Measurements from ENCODE around the gene LCN6. TPM values are rescaled to one million over a fixed set of nuclear protein-coding genes. Genes with fewer than 3 reads are reported as not detected.

Gene LCN6
- polyA plus RNA-seq, 1 donor (not counting 4 experiments of a cell fraction or from before 2014, with no cell fraction given) = not detected

DNA sequence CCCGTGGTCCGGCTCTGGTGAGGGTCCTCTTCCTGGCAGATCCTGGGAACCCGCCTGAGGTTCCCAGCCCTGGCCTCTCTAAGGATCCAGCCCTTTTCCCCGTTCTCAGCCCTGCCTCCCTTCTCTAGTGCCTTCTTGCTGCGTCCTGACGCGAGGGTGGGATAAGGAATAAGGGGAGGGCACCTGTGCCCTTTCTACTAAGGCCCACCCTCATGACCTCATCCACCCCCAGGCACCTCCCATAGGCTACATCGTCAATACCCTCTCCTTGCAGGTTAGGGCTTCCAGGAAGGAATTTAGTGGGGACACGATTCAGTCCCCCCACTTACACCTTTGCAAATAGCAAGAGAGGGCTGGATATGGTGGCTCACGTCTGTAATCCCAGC is 46.7 kb downstream of the LCN6 start:
- Histone ChIP-seq H3K9ac (ENCODE audit: control insufficient read depth, extremely low read depth, insufficient read depth, low read length) (no peak overlapping the region), H3K9me3 (ENCODE audit: control insufficient read depth, low read depth, low read length) (no peaks in the 10 kb centered on the region), H3K9me1 (ENCODE audit: control insufficient read depth, extremely low read depth, insufficient read depth, low read length) (no peaks in the 10 kb centered on the region), H3K36me3 (ENCODE audit: control insufficient read depth in 2 of 2, extremely low read depth in 1 of 2, insufficient read depth in 2 of 2, low read length in 2 of 2) (no peaks in the 10 kb centered on the region), H3K4me2 (ENCODE audit: control insufficient read depth, extremely low read depth, insufficient read depth, low read depth, low read length) (no peak overlapping the region), H4K20me1 (ENCODE audit: control insufficient read depth, extremely low read depth, insufficient read depth, low read length) (no peaks in the 10 kb centered on the region), H3K79me2 (ENCODE audit: control insufficient read depth, insufficient read depth, low read length) (no peaks in the 10 kb centered on the region), H3K27me3 (ENCODE audit: control insufficient read depth, extremely low read depth, insufficient read depth, low read length) (peaks cover 13% of the 10 kb centered on the region), H3K4me3 (ENCODE audit: control insufficient read depth in 2 of 3, extremely low read depth in 1 of 3, insufficient read depth in 2 of 3, low read depth in 1 of 3, low read length in 3 of 3) (no peak overlapping the region), H3K27ac (ENCODE audit: control insufficient read depth, insufficient read depth, low read length) (no peak overlapping the region), H3K4me1 (ENCODE audit: control insufficient read depth, extremely low read depth, insufficient read depth, low read length) (no peaks in the 10 kb centered on the region), H2AFZ (ENCODE audit: control insufficient read depth, low read length) (no peak overlapping the region)
- no peak for DNase-seq (ENCODE audit: low read depth, low spot score)
- no peak for FAIRE-seq
- dilution Hi-C loops (cut with MboI; ENCODE audit: extremely low pct_ligation_motif_present, low sequenced_read_pairs) = no loop called here
- no peak for TF ChIP-seq EZH2 (IDR thresholded peaks at IDR 0.05; ENCODE audit: low read length)
- TF ChIP-seq, protein P1, sequence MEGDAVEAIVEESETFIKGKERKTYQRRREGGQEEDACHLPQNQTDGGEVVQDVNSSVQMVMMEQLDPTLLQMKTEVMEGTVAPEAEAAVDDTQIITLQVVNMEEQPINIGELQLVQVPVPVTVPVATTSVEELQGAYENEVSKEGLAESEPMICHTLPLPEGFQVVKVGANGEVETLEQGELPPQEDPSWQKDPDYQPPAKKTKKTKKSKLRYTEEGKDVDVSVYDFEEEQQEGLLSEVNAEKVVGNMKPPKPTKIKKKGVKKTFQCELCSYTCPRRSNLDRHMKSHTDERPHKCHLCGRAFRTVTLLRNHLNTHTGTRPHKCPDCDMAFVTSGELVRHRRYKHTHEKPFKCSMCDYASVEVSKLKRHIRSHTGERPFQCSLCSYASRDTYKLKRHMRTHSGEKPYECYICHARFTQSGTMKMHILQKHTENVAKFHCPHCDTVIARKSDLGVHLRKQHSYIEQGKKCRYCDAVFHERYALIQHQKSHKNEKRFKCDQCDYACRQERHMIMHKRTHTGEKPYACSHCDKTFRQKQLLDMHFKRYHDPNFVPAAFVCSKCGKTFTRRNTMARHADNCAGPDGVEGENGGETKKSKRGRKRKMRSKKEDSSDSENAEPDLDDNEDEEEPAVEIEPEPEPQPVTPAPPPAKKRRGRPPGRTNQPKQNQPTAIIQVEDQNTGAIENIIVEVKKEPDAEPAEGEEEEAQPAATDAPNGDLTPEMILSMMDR (optimal IDR thresholded peaks at IDR 0.05 in 1 of 3, IDR thresholded peaks at IDR 0.05 in 1 of 3, conservative IDR thresholded peaks at IDR 0.05 in 1 of 3; ENCODE audit: extremely low read depth in 1 of 3, insufficient read depth in 2 of 3, low read length in 3 of 3) = no peak

DNA sequence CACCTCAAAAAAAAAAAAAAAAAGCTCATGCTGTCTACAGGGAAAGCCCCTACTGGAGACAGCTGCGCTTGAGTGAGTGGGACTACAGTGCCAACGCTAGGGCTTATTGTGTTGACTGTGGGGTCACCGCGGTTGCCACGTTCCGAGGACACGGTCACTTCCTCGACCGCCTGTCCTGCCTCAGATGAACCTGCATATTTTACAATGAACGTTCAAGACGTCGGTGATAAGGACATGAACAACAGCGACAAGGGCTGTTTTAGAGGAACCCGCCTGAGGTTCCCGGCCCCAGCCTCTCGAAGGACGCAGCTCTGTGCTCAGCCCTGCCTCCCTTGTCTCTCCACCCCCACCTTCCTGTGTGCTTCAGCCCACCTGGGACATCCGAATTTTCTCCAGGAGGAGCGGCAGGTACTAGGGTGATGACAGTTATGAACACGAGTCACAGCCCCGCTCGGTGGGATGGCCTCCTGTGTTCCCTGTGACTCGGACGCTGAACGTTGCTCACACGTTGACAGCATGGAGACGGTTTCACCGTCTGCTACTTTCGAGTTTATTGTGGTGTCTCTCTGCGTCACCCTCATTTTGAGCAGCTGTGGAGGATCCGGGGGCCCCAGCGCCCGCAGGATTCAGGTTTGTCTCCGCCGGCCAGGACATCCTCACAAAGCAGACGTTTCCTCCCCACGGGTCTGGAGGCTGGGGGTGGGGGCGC is 47.2 kb downstream of the LCN6 start:
- peaks cover 3% of the 10 kb centered on the region for H4K20me1 ChIP-seq (ENCODE audit: control insufficient read depth, extremely low read depth, insufficient read depth, low read length)
- H3K4me3 ChIP-seq (ENCODE audit: control insufficient read depth in 2 of 3, extremely low read depth in 1 of 3, insufficient read depth in 2 of 3, low read depth in 1 of 3, low read length in 3 of 3) = no peak overlapping the region
- no peaks in the 10 kb centered on the region for H3K4me1 ChIP-seq (ENCODE audit: control insufficient read depth, extremely low read depth, insufficient read depth, low read length)
- no peak overlapping the region for H3K27ac ChIP-seq (ENCODE audit: control insufficient read depth, insufficient read depth, low read length)
- no peak overlapping the region for H3K9ac ChIP-seq (ENCODE audit: control insufficient read depth, extremely low read depth, insufficient read depth, low read length)
- H3K9me3 ChIP-seq (ENCODE audit: control insufficient read depth, low read depth, low read length) = no peaks in the 10 kb centered on the region
- H3K79me2 ChIP-seq (ENCODE audit: control insufficient read depth, insufficient read depth, low read length) = no peaks in the 10 kb centered on the region
- dilution Hi-C loops (cut with MboI; ENCODE audit: extremely low pct_ligation_motif_present, low sequenced_read_pairs) = no loop called here
- H2AFZ ChIP-seq (ENCODE audit: control insufficient read depth, low read length) = no peak overlapping the region
- DNase-seq (ENCODE audit: low read depth, low spot score) (no peak), FAIRE-seq (no peak)
- H3K4me2 ChIP-seq (ENCODE audit: control insufficient read depth, extremely low read depth, insufficient read depth, low read depth, low read length) = no peak overlapping the region
- H3K36me3 ChIP-seq (ENCODE audit: control insufficient read depth in 2 of 2, extremely low read depth in 1 of 2, insufficient read depth in 2 of 2, low read length in 2 of 2) = no peaks in the 10 kb centered on the region
- no peaks in the 10 kb centered on the region for H3K9me1 ChIP-seq (ENCODE audit: control insufficient read depth, extremely low read depth, insufficient read depth, low read length)
- peaks cover 13% of the 10 kb centered on the region for H3K27me3 ChIP-seq (ENCODE audit: control insufficient read depth, extremely low read depth, insufficient read depth, low read length)
- TF ChIP-seq, protein P1 (optimal IDR thresholded peaks at IDR 0.05 in 1 of 3, IDR thresholded peaks at IDR 0.05 in 1 of 3, conservative IDR thresholded peaks at IDR 0.05 in 1 of 3; ENCODE audit: extremely low read depth in 1 of 3, insufficient read depth in 2 of 3, low read length in 3 of 3) = no peak
- TF ChIP-seq EZH2 (IDR thresholded peaks at IDR 0.05; ENCODE audit: low read length) = peak; percentile 33
